GM12878 (cell line): ENCODE measurements around the gene STK17A. TPM values are rescaled to one million over a fixed set of nuclear protein-coding genes. Genes with fewer than 3 reads are reported as not detected.

Source experiments
- ATAC-seq: fragments of 200-7000 bp; cut with Tn5 transposase; 3 replicates; pipeline ENCODE4 v1.9.1; 2020; ENCODE audit warnings: mild to moderate bottlenecking, moderate library complexity
- BruUV-seq: library from RNA; stranded (reverse); fragments of 400-500 nt; replicated peaks from 2 replicates; lab custom pipeline; 2021; lab: Mats Ljungman, UMichigan
- CTCF ChIA-PET: fragments of 300-600 bp; sonication (Branson Sonifier 250); formaldehyde crosslinking; extraction: SDS; loops from one replicate; lab custom pipeline; 2021; ENCODE audit warnings: inconsistent platforms; lab: Yijun Ruan, JAX
- POLR2A ChIA-PET: fragments of 350-600 bp; formaldehyde crosslinking; extraction: SDS; loops from one replicate; lab custom pipeline; 2021; ENCODE audit warnings: inconsistent platforms; lab: Charles Lee
- RAD21 ChIA-PET: fragments of 300-600 bp; sonication (Branson Sonifier 250); formaldehyde crosslinking; loops from one replicate; lab custom pipeline; 2023; ENCODE audit warnings: antibody characterized with exemption; ENCODE audit not compliant: unreplicated experiment; lab: Charles Lee
- SMC1A ChIA-PET: fragments of 300-600 bp; sonication (Branson Sonifier 250); formaldehyde crosslinking; loops from one replicate; lab custom pipeline; 2023; ENCODE audit not compliant: unreplicated experiment, uncharacterized antibody; lab: Charles Lee
- DNase-seq: peaks from one replicate; pipeline ENCODE4 v3.0.0-alpha.2; 2011; ENCODE audit warnings: low read depth, low spot score
- FAIRE-seq: peaks from 3 replicates; lab custom pipeline; 2011; peaks lifted over from hg19 to GRCh38; lab: Jason Lieb, UNC
- H2AFZ ChIP-seq: 2 replicates; pipeline ENCODE4 v1.6.0; 2011; ENCODE audit warnings: low read depth, low read length, control low read depth; ENCODE audit not compliant: control insufficient read depth
- H3K27ac ChIP-seq: 2 replicates; pipeline ENCODE4 v1.5.1; 2011; ENCODE audit warnings: control low read depth; ENCODE audit not compliant: control insufficient read depth, insufficient read depth
- H3K27me3 ChIP-seq, 2 experiments: replicated peaks in 1 of 2; 2 replicates each; pipeline versions ENCODE4 v1.6.0 to v1.6.1; 2011; ENCODE audit warnings: low read length in 1 of 2; ENCODE audit not compliant: control insufficient read depth in 2 of 2, insufficient read depth in 2 of 2
- H3K36me3 ChIP-seq, 2 experiments: 2 replicates each; pipeline ENCODE4 v1.5.1; 2011; ENCODE audit warnings: low read length in 1 of 2; ENCODE audit not compliant: control insufficient read depth in 2 of 2, insufficient read depth in 2 of 2
- H3K4me1 ChIP-seq: 2 replicates; pipeline ENCODE4 v1.6.1; 2011; ENCODE audit warnings: mild to moderate bottlenecking, low read length, moderate library complexity, mixed read lengths; ENCODE audit not compliant: control insufficient read depth, insufficient read depth
- H3K4me2 ChIP-seq: 2 replicates; pipeline ENCODE4 v1.6.0; 2011; ENCODE audit warnings: control low read depth; ENCODE audit not compliant: control insufficient read depth, insufficient read depth
- H3K4me3 ChIP-seq: fragments of 200-600 bp; sonication (generic); 2 replicates; pipeline ENCODE4 v1.5.1; 2016
- H3K79me2 ChIP-seq: 2 replicates; pipeline ENCODE4 v1.6.0; 2011; ENCODE audit warnings: low read length; ENCODE audit not compliant: control insufficient read depth, insufficient read depth
- H3K9ac ChIP-seq: 2 replicates; pipeline ENCODE4 v1.8.0; 2011; ENCODE audit warnings: low read length, control low read depth, mixed read lengths; ENCODE audit not compliant: control insufficient read depth, insufficient read depth
- H3K9me3 ChIP-seq: replicated peaks from 3 replicates; pipeline ENCODE4 v1.5.1; 2011; ENCODE audit warnings: mild to moderate bottlenecking, low read length; ENCODE audit not compliant: control insufficient read depth, insufficient read depth
- H4K20me1 ChIP-seq: 2 replicates; pipeline ENCODE4 v1.6.0; 2011; ENCODE audit not compliant: control insufficient read depth, insufficient read depth
- BMI1 ChIP-seq: fragments of 450-650 bp; IDR thresholded peaks from 2 replicates; pipeline ENCODE4 v1.6.1; 2016; ENCODE audit warnings: mild to moderate bottlenecking, moderate library complexity, borderline replicate concordance
- DPF2 ChIP-seq: fragments of 450-650 bp; IDR thresholded peaks from 2 replicates; pipeline ENCODE4 v1.6.1; 2017; ENCODE audit warnings: mild to moderate bottlenecking
- IRF5 ChIP-seq: fragments of 450-650 bp; IDR thresholded peaks from 2 replicates; pipeline ENCODE4 v1.6.1; 2017; ENCODE audit warnings: borderline replicate concordance
- LARP7 ChIP-seq: fragments of 450-650 bp; IDR thresholded peaks from 2 replicates; pipeline ENCODE4 v1.6.1; 2017; ENCODE audit warnings: mild to moderate bottlenecking
- MEF2B ChIP-seq: fragments of 450-650 bp; IDR thresholded peaks from 2 replicates; pipeline ENCODE4 v1.6.1; 2018; ENCODE audit warnings: mild to moderate bottlenecking, moderate library complexity; ENCODE audit not compliant: partially characterized antibody, poor library complexity, severe bottlenecking
- NBN ChIP-seq: fragments of 450-650 bp; IDR thresholded peaks from 2 replicates; pipeline ENCODE4 v1.6.1; 2016
- NFIC ChIP-seq: IDR thresholded peaks from 2 replicates; pipeline ENCODE4 v1.6.1; 2012; ENCODE audit warnings: low read depth, mild to moderate bottlenecking, inconsistent platforms, low read length, moderate library complexity
- NR2F1 ChIP-seq: fragments of 450-650 bp; conservative IDR thresholded peaks from 2 replicates; pipeline ENCODE4 v1.6.1; 2017; ENCODE audit warnings: mild to moderate bottlenecking
- PAX8 ChIP-seq: fragments of 450-650 bp; IDR thresholded peaks from 2 replicates; pipeline ENCODE4 v1.6.1; 2017; ENCODE audit warnings: mild to moderate bottlenecking, moderate library complexity
- POLR2AphosphoS5 ChIP-seq: IDR thresholded peaks from 2 replicates; pipeline ENCODE4 v1.6.1; 2011; ENCODE audit warnings: mild to moderate bottlenecking, low read length, inconsistent platforms
- RAD51 ChIP-seq: fragments of 450-650 bp; IDR thresholded peaks from 2 replicates; pipeline ENCODE4 v1.6.1; 2016; ENCODE audit warnings: moderate library complexity, mild to moderate bottlenecking, inconsistent platforms
- SIN3A ChIP-seq: IDR thresholded peaks from 2 replicates; pipeline ENCODE4 v1.6.1; 2012; ENCODE audit warnings: low read depth, low read length, improper control_type of control experiment
- SMC3 ChIP-seq: IDR thresholded peaks from 2 replicates; pipeline ENCODE4 v1.6.1; 2011; ENCODE audit warnings: low read length, improper control_type of control experiment, borderline replicate concordance
- ZNF274 ChIP-seq: IDR thresholded peaks from one replicate; pipeline ENCODE4 v1.8.0; 2011; ENCODE audit not compliant: insufficient read length, insufficient read depth
- WGBS: methylation state at CpG from one replicate; pipeline ENCODE4 v1.1.6; 2016; ENCODE audit warnings: low lambda C conversion rate; ENCODE audit not compliant: insufficient replicate concordance, insufficient coverage; ENCODE audit errors: missing lambda C conversion rate; 5-methylcytosine and 5-hydroxymethylcytosine counted together
- in situ Hi-C: fragments of 300-500 bp; cut with MboI; formaldehyde crosslinking; loops from 9 replicates; pipeline ENCODE4 v1.14.3; 2018; ENCODE audit warnings: mixed read lengths
- intact Hi-C: fragments of 100-400 bp; cut with micrococcal nuclease; formaldehyde crosslinking; loops from one replicate; pipeline ENCODE4 v1.14.2; 2022; ENCODE audit not compliant: unreplicated experiment
- polyA plus RNA-seq, 11 experiments: library from polyadenylated mRNA; depleted of rRNA in 4 of 11; unstranded in 6 of 11; stranded (reverse) in 5 of 11; fragments of >200 nt; fragmentation: Nextera tagmentation in 4 of 11; fragmentation: Illumina TruSeq in 1 of 11; extraction: Ambion mirVana in 4 of 11; extraction: Trizol in 1 of 11; gene quantifications; 1 replicate in 1 of 11; 2 replicates in 10 of 11; pipeline versions ENCODE4 v1.2.1 to v1.2.3, GENCODE V29; 2011 to 2016; ENCODE audit warnings: inconsistent platforms in 2 of 11, missing spikeins in 2 of 11, low read depth in 1 of 11
- total RNA-seq, 4 experiments: library from RNA; depleted of rRNA in 3 of 4; stranded (reverse); fragments of >200 nt in 3 of 4; fragmentation: Illumina TruSeq in 1 of 4; extraction: Trizol in 1 of 4; gene quantifications; 2 replicates each; pipeline versions ENCODE4 v1.2.1 to v1.2.3, GENCODE V29; 2013 to 2021
- TF ChIP-seq, protein P1 (sequence below): fragments of 450-650 bp; IDR thresholded peaks from 2 replicates; pipeline ENCODE4 v1.6.1; 2016; ENCODE audit warnings: mild to moderate bottlenecking
- TF ChIP-seq, protein P2 (sequence below): fragments of 450-650 bp; IDR thresholded peaks from 2 replicates; pipeline ENCODE4 v1.6.1; 2017; ENCODE audit warnings: mild to moderate bottlenecking, moderate library complexity

The STK17A gene
- total and polyA plus RNA-seq, 10 of the 15 experiments (the other 5 are each of a cell fraction or from before 2014, with no cell fraction given), result 18.5 to 91.6 (median 70.8) TPM

DNA sequence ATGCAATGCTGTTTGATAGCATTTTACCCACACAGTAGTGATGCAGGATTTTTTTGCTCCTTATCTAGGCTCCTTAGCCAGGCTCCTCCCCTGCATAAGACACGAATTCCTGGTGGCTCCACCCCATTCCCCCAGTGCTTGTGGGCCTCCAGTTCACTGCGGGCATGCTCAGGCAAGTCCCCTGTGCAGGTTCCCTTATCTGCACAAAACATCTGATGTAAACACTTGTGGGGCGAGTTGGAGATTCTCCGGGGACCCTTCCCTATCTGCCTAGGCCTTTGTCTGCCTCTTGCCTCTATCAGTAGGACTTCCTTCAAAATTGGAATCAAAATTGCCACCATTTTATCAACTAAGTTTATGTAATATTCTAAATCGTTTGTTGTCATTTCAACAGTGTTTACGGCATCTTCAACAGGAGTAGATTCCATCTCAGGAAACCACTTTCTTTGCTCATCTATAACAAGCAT is 5.4 kb upstream of the STK17A start (continued):
- TF ChIP-seq IRF5 (no peak), SIN3A (no peak), BMI1 (no peak), PAX8 (no peak)

DNA sequence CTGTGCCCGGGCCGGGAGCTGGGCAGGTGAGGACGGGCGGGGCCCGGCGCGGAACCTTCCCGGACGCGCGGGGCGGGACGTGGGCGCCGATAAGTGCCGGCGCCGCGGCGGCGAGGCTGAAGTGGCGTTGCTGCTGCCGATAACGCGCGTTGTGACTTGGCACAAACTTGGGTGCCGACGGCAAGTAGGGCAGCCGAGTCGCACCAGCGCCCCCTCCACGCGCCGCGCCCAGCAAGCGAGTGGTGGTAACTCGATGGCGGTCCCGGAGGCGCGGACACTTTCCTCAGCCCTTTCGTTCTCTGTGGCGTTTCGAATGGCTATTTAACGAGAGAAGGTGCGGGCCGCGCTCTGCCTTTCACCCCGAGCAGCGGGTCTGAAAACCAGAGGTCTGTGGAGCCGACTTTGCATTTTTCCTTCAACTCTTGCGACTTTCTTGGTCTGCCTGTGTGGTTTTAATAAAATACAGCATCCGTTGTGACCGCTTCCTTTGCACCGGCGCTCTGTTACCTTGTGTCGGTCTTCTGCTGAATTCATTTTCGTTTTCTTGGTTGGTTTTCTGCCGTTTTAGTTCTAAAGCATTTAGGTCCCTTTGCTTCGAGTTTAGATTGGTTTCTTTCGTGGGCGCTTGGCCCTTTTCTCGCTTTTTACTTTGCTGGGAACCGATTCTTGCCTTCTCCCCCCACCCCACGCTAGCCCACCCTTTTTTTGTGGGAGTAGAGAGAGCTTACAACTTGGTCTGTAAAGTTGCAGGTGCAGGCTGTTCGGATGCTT is 701 bp downstream of the STK17A start:
- no peaks in the 10 kb centered on the region for H3K9me3 ChIP-seq
- peak; percentile 13 for ATAC-seq
- ChIA-PET SMC1A (interaction anchor here (0.7 to 9.8 kb wide), 46 partner anchors 8 to 651 kb away, joined by 3 to 307 read pairs (median 7); partner anchors contain the start of genes BLVRA, COA1, MRPL32 and PSMA2), RAD21 (interaction anchor here (0.8 to 12.2 kb wide), 57 partner anchors 8 to 643 kb away, joined by 3 to 516 read pairs (median 8); partner anchors contain the start of genes BLVRA, COA1 and MRPS24), POLR2A (interaction anchor here (0.8 to 9.8 kb wide), 18 partner anchors 11 to 254 kb away, joined by 3 to 138 read pairs (median 6); partner anchors contain the start of genes BLVRA and COA1), CTCF (interaction anchor here (0.7 to 12.5 kb wide), 71 partner anchors 8 to 1641 kb away, joined by 3 to 456 read pairs (median 9); partner anchors contain the start of gene COA1)
- H3K27me3 ChIP-seq, result no peaks in the 10 kb centered on the region
- H3K9ac ChIP-seq, result peak overlapping the region; percentile 78
- peak overlapping the region; percentile 98 for H3K27ac ChIP-seq
- no peaks in the 10 kb centered on the region for H4K20me1 ChIP-seq
- peak overlapping the region; percentile 88 for H3K4me2 ChIP-seq
- H3K36me3 ChIP-seq, result no peaks in the 10 kb centered on the region
- BruUV-seq, result no TSS peak
- peaks cover 10% of the 10 kb centered on the region for H3K4me1 ChIP-seq
- no peak for FAIRE-seq
- in situ Hi-C loops (loop anchor here (5.0 to 10.0 kb wide), 3 partner anchors 111 to 254 kb away; no protein-coding TSS in a partner anchor), intact Hi-C loops (loop anchor here (1.0 to 2.0 kb wide), 2 partner anchors 138 to 255 kb away; no protein-coding TSS in a partner anchor)
- no peak overlapping the region for H2AFZ ChIP-seq
- peaks cover 58% of the 10 kb centered on the region for H3K79me2 ChIP-seq
- peak overlapping the region; percentile 84 for H3K4me3 ChIP-seq
- whole genome bisulfite sequencing, result under 1% methylated on average over 58 of the region's 66 CpGs
- DNase-seq, result no peak
- TF ChIP-seq, protein P1, sequence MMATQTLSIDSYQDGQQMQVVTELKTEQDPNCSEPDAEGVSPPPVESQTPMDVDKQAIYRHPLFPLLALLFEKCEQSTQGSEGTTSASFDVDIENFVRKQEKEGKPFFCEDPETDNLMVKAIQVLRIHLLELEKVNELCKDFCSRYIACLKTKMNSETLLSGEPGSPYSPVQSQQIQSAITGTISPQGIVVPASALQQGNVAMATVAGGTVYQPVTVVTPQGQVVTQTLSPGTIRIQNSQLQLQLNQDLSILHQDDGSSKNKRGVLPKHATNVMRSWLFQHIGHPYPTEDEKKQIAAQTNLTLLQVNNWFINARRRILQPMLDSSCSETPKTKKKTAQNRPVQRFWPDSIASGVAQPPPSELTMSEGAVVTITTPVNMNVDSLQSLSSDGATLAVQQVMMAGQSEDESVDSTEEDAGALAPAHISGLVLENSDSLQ, result no peak
- TF ChIP-seq NFIC, result no peak
- TF ChIP-seq RAD51, result no peak
- TF ChIP-seq DPF2, result 0 out of 2 replicates have a peak, but pooled peaks have one; percentile 63
- TF ChIP-seq SMC3, result no peak
- 0 out of 2 replicates have a peak, but pooled peaks have one; percentile 15 for TF ChIP-seq LARP7
- no peak; the same call in 1 of the 2 replicates for TF ChIP-seq NR2F1
- TF ChIP-seq ZNF274, result no peak
- 0 out of 2 replicates have a peak, but pooled peaks have one; percentile 30 for TF ChIP-seq NBN
- TF ChIP-seq, protein P2, sequence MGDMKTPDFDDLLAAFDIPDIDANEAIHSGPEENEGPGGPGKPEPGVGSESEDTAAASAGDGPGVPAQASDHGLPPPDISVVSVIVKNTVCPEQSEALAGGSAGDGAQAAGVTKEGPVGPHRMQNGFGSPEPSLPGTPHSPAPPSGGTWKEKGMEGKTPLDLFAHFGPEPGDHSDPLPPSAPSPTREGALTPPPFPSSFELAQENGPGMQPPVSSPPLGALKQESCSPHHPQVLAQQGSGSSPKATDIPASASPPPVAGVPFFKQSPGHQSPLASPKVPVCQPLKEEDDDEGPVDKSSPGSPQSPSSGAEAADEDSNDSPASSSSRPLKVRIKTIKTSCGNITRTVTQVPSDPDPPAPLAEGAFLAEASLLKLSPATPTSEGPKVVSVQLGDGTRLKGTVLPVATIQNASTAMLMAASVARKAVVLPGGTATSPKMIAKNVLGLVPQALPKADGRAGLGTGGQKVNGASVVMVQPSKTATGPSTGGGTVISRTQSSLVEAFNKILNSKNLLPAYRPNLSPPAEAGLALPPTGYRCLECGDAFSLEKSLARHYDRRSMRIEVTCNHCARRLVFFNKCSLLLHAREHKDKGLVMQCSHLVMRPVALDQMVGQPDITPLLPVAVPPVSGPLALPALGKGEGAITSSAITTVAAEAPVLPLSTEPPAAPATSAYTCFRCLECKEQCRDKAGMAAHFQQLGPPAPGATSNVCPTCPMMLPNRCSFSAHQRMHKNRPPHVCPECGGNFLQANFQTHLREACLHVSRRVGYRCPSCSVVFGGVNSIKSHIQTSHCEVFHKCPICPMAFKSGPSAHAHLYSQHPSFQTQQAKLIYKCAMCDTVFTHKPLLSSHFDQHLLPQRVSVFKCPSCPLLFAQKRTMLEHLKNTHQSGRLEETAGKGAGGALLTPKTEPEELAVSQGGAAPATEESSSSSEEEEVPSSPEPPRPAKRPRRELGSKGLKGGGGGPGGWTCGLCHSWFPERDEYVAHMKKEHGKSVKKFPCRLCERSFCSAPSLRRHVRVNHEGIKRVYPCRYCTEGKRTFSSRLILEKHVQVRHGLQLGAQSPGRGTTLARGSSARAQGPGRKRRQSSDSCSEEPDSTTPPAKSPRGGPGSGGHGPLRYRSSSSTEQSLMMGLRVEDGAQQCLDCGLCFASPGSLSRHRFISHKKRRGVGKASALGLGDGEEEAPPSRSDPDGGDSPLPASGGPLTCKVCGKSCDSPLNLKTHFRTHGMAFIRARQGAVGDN, result 0 out of 2 replicates have a peak, but pooled peaks have one; percentile 28
- peak; percentile 66; the same call in 1 of the 2 replicates for TF ChIP-seq POLR2AphosphoS5
- no peak for TF ChIP-seq MEF2B
